GM12878 (cell line): ENCODE data around the gene FGD4. TPM values are rescaled to one million over a fixed set of nuclear protein-coding genes. Genes with fewer than 3 reads are reported as not detected.

ENCODE experiments used
- BHLHE40 ChIP-seq, 2 experiments: fragments of 450-650 bp in 1 of 2; IDR thresholded peaks; 2 replicates each; pipeline ENCODE4 v1.6.1; 2011 to 2017; ENCODE audit warnings: low read depth in 2 of 2, borderline replicate concordance in 1 of 2, improper control_type of control experiment in 1 of 2, low read length in 1 of 2, mild to moderate bottlenecking in 1 of 2
- FOXM1 ChIP-seq: IDR thresholded peaks from 2 replicates; pipeline ENCODE4 v1.6.1; 2012; ENCODE audit warnings: low read depth, mild to moderate bottlenecking, inconsistent platforms, low read length, moderate library complexity
- JUNB ChIP-seq: IDR thresholded peaks from 2 replicates; pipeline ENCODE4 v1.6.1; 2016; ENCODE audit warnings: antibody characterized with exemption, mild to moderate bottlenecking
- NBN ChIP-seq: fragments of 450-650 bp; IDR thresholded peaks from 2 replicates; pipeline ENCODE4 v1.6.1; 2016
- NFYA ChIP-seq: IDR thresholded peaks from 2 replicates; pipeline ENCODE4 v1.6.1; 2011; ENCODE audit warnings: low read depth, mild to moderate bottlenecking, low read length, improper control_type of control experiment, borderline replicate concordance
- RCOR1 ChIP-seq: conservative IDR thresholded peaks from 2 replicates; pipeline ENCODE4 v1.6.1; 2012; ENCODE audit warnings: low read depth, low read length, improper control_type of control experiment
- TAF1 ChIP-seq: IDR thresholded peaks from 2 replicates; pipeline ENCODE4 v1.6.1; 2011; ENCODE audit warnings: mild to moderate bottlenecking, low read depth, low read length, borderline replicate concordance
- TARDBP ChIP-seq: IDR thresholded peaks from 2 replicates; pipeline ENCODE4 v1.6.1; 2016; ENCODE audit warnings: borderline replicate concordance
- ZNF274 ChIP-seq: IDR thresholded peaks from one replicate; pipeline ENCODE4 v1.8.0; 2011; ENCODE audit not compliant: insufficient read length, insufficient read depth
- polyA plus RNA-seq, 11 experiments: library from polyadenylated mRNA; depleted of rRNA in 4 of 11; unstranded in 6 of 11; stranded (reverse) in 5 of 11; fragments of >200 nt; fragmentation: Nextera tagmentation in 4 of 11; fragmentation: Illumina TruSeq in 1 of 11; extraction: Ambion mirVana in 4 of 11; extraction: Trizol in 1 of 11; gene quantifications; 1 replicate in 1 of 11; 2 replicates in 10 of 11; pipeline versions ENCODE4 v1.2.1 to v1.2.3, GENCODE V29; 2011 to 2016; ENCODE audit warnings: inconsistent platforms in 2 of 11, missing spikeins in 2 of 11, low read depth in 1 of 11
- total RNA-seq, 4 experiments: library from RNA; depleted of rRNA in 3 of 4; stranded (reverse); fragments of >200 nt in 3 of 4; fragmentation: Illumina TruSeq in 1 of 4; extraction: Trizol in 1 of 4; gene quantifications; 2 replicates each; pipeline versions ENCODE4 v1.2.1 to v1.2.3, GENCODE V29; 2013 to 2021
- TF ChIP-seq, protein P1 (sequence below): fragments of 450-650 bp; IDR thresholded peaks from 2 replicates; pipeline ENCODE4 v1.6.1; 2017; ENCODE audit warnings: mild to moderate bottlenecking, moderate library complexity
- TF ChIP-seq, protein P2 (sequence below): fragments of 450-650 bp; IDR thresholded peaks from 2 replicates; pipeline ENCODE4 v1.6.1; 2017; ENCODE audit warnings: borderline replicate concordance
- TF ChIP-seq, protein P3 (sequence below): fragments of 450-650 bp; IDR thresholded peaks from 2 replicates; pipeline ENCODE4 v1.6.1; 2017; ENCODE audit warnings: mild to moderate bottlenecking

Gene FGD4
- total and polyA plus RNA-seq, 10 of the 15 experiments (the other 5 are each of a cell fraction or from before 2014, with no cell fraction given) = 0.01 to 0.18 (median 0.08) TPM; not detected in 3

DNA sequence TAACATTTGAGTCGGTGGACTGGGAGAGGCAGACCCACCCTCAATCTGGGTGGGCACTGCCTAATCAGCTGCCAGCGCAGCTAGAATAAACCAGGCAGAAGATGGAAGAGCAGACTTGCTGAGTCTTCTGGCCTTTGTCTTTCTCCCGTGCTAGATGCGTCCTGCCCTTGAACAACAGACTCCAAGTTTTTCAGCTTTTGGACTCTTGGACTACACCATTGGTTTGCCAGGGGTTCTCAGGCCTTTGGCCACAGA lies 252.5 kb downstream of the FGD4 start (continued):
- TF ChIP-seq, protein P1, sequence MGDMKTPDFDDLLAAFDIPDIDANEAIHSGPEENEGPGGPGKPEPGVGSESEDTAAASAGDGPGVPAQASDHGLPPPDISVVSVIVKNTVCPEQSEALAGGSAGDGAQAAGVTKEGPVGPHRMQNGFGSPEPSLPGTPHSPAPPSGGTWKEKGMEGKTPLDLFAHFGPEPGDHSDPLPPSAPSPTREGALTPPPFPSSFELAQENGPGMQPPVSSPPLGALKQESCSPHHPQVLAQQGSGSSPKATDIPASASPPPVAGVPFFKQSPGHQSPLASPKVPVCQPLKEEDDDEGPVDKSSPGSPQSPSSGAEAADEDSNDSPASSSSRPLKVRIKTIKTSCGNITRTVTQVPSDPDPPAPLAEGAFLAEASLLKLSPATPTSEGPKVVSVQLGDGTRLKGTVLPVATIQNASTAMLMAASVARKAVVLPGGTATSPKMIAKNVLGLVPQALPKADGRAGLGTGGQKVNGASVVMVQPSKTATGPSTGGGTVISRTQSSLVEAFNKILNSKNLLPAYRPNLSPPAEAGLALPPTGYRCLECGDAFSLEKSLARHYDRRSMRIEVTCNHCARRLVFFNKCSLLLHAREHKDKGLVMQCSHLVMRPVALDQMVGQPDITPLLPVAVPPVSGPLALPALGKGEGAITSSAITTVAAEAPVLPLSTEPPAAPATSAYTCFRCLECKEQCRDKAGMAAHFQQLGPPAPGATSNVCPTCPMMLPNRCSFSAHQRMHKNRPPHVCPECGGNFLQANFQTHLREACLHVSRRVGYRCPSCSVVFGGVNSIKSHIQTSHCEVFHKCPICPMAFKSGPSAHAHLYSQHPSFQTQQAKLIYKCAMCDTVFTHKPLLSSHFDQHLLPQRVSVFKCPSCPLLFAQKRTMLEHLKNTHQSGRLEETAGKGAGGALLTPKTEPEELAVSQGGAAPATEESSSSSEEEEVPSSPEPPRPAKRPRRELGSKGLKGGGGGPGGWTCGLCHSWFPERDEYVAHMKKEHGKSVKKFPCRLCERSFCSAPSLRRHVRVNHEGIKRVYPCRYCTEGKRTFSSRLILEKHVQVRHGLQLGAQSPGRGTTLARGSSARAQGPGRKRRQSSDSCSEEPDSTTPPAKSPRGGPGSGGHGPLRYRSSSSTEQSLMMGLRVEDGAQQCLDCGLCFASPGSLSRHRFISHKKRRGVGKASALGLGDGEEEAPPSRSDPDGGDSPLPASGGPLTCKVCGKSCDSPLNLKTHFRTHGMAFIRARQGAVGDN = no peak
- TF ChIP-seq TARDBP (no peak), BHLHE40 (IDR thresholded peaks at IDR 0.05; ENCODE audit: borderline replicate concordance in 1 of 2, low read depth in 2 of 2, low read length in 1 of 2) (no peak), FOXM1 (no peak), ZNF274 (no peak), RCOR1 (no peak), NBN (no peak), TAF1 (no peak), NFYA (no peak), JUNB (no peak)
- TF ChIP-seq, protein P2, sequence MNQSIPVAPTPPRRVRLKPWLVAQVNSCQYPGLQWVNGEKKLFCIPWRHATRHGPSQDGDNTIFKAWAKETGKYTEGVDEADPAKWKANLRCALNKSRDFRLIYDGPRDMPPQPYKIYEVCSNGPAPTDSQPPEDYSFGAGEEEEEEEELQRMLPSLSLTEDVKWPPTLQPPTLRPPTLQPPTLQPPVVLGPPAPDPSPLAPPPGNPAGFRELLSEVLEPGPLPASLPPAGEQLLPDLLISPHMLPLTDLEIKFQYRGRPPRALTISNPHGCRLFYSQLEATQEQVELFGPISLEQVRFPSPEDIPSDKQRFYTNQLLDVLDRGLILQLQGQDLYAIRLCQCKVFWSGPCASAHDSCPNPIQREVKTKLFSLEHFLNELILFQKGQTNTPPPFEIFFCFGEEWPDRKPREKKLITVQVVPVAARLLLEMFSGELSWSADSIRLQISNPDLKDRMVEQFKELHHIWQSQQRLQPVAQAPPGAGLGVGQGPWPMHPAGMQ = no peak
- TF ChIP-seq, protein P3, sequence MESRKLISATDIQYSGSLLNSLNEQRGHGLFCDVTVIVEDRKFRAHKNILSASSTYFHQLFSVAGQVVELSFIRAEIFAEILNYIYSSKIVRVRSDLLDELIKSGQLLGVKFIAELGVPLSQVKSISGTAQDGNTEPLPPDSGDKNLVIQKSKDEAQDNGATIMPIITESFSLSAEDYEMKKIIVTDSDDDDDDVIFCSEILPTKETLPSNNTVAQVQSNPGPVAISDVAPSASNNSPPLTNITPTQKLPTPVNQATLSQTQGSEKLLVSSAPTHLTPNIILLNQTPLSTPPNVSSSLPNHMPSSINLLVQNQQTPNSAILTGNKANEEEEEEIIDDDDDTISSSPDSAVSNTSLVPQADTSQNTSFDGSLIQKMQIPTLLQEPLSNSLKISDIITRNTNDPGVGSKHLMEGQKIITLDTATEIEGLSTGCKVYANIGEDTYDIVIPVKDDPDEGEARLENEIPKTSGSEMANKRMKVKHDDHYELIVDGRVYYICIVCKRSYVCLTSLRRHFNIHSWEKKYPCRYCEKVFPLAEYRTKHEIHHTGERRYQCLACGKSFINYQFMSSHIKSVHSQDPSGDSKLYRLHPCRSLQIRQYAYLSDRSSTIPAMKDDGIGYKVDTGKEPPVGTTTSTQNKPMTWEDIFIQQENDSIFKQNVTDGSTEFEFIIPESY = no peak
